GM19467 (cell line): ENCODE results near the gene LRRC32.

Source experiments
- ATAC-seq: cut with Tn5 transposase; IDR thresholded peaks from one replicate; pipeline ENCODE4 v1.9.1; 2021; ENCODE audit warnings: mild to moderate bottlenecking, moderate library complexity; ENCODE audit not compliant: unreplicated experiment

LRRC32 gene

DNA sequence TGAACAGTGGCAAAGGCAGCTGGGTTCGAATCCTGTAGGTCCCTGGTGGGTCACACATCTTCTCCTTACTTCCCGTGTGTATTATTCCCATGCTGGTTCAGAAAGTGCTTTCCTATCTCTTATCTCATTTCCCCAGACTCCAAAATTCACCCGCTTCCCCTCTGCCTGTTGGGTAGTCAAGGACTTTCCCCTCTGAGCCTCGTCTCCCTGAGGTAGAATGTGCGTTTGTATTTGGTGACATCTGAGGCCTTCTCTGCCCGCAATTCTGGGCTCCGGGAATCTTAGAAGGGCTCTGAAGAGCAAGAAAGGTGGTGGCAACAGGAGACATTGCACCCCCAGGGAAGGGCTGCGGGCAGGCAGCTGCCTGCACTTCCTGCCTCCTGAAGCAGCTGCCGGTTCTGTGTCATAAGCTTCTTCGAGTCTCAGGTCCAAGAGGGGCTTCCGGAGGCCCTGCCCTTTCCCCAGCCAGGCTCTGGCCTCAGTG, 5.9 kb downstream of the LRRC32 start:
- no peak for ATAC-seq

- no peak for ATAC-seq
Observed at GRCh38 chr11:76663912-76664440, 6.6 kb downstream of the LRRC32 start.

- no peak for ATAC-seq
Observed at GRCh38 chr11:76663486-76663810, 7.1 kb downstream of the LRRC32 start.

DNA sequence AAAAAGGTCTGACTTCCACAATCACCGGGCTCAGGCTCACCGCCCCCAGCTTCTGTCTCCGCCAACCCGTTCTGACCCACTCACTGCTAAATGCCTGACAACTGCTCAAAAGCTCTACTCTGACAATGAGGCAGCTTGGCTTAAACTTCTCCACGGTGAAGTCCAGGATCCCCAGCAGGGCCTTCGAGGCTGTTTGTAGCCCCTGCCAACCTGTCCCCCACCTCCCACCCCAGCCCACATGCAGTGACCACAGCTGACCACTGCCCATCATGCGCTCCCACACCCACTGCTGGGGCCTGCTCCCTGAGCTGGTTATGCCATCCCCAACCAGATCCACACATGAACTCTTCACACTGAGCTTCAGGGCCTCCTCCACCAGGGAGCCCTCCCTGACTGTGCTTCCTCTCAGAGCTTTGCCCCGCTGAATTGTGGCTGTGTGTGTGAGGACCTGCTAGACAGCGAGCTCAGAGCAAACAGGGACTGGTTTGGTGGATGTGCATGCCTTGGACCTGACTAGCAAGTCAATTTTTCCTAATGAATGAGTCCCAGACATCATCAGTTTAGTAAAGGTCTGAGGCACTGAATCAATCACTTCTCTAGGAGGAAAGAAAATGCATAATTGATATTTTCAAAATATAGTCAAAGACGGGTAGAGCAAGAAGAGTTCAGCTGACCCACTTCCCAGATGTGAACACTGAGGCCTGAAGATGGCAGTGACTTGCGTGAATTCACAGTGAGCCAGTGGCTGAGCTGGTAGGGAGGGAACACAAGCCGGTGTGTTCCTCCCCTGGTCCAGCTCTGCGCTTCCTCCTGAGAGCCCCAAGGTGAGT, 7.7 kb downstream of the LRRC32 start:
- ATAC-seq, result no peak

DNA sequence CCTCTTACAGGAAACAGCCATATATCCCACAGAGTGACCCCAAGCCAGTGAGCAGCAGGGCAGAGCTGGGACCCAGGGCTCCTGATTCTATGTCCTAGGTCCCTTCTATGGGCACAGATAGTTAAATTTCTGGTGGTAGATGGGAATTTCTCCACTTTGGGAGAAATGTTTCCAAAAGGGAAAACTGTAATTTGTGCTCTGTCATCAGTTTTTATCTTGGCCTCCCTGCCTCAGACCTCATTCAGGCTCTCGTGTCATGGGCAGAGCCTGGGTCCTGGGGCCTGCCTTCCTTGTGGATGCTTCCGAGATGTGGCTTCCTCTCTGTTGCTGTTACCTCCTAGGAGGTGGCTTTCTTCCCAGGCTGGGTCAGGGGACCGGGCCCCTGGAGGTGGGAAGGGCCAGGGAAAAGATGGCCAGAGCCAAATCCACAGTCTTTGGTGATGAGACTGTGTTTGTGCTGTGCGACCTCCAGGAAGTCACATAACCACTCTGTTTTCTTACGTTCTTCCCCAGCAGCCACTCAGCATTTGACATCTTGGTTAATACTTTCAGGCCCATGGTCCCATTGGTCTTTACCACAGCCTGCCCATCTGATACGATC, 8.6 kb downstream of the LRRC32 start:
- ATAC-seq, result no peak

DNA sequence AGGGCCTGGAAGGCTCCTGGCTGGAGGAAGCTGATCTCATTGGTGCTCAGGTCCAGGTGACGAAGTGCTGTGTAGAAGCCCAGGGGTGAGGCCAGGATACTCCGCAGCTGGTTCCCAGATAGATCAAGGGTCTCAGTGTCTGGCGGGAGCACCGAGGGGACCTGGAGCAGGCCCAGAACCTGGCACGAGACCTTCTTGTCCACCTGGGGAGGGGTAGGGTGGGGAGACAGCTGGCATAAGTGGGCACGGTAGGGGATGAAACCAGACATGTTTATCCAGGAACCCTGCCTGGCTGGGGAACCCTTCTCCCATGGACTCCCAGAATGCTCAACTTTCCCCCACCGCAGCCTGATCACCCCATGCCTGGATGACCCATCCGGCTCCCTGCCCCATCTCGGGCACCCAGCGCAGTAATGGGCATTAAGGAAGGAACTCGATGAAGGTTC, 9.2 kb downstream of the LRRC32 start:
- no peak for ATAC-seq

DNA sequence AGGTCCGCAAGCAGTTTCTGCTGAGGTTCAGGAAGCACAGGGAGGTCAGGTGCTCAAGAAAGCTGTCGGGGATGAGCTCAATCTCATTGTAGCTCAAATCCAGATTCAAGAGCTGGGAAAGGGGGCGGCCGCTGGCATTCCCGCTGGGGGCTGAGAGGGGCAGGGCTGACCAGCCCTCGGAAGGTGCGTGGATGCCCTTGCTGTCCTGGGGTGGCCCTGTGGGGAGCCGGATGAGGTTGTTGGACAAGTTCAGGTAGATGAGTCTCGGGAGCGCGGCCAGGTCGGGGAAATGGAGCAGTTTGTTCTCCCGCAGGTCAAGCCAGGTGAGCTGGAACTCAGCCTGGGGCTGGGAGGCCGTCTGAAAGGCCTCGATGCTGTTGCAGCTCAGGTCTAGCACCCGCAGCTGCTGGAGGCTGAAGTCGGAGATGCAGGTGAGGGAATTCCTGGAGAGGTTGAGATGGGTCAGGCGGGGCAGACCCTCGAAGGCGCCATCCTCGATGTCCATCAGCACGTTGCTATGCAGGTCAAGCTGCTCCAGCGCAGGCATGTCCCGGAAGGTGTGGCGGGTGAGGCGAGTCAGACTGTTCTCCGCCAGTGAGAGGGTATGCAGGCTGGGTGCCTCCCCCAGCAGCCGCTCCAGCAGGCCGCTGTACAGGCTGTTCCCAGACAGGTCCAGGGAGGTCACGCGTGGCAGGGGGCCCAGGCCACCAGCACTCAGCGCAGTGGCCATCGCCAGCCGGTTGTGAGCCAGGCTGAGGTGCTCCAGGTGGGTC, 9.8 kb downstream of the LRRC32 start:
- ATAC-seq, result no peak

DNA sequence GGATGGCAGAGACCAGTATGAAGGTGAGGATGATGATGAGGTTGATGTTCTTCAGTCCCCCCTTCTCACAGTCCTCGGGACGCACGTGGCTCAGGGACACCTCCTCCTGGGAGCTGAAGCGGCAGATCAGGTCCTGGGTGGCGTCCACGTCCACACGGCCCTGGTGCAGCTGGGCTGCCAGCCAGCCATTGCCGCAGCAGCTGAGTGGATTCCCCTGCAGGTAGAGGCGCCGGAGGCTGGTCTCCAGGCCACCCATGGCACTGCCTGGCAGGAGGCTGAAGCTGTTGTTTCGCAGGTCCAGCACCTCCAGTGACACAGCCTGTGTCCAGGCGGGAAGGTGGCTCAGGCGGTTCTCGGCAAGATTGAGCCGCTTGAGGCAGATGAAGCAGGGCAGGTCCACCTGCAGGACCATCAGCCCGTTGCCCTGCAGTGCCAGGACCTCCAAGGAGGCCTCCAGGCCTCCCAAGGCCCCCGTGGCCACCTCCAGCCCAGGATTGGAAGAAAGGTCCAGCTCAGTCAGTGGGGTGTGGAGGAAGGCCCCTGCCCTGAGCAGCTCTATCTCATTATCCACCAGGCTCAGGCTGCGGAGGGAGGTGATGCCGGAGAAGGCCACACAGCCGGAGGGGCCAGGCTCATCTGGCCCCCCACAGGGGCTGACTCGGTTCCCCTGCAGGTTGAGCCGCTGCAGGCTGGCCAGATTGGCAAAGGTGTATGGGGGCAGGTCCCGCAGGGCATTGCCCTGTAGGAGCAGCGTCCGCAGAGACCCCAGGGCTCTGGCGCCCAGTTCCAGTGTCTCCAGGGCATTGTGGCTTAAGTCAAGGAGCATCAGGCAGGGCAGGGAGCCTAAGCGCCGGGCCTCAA, 10.6 kb downstream of the LRRC32 start:
- no peak for ATAC-seq

GRCh38 chr11:76658651-76659650, 11.6 kb downstream of the LRRC32 start:
- ATAC-seq, result no peak

- no peak for ATAC-seq
Observed at GRCh38 chr11:76658231-76658630, 12.3 kb downstream of the LRRC32 start.

DNA sequence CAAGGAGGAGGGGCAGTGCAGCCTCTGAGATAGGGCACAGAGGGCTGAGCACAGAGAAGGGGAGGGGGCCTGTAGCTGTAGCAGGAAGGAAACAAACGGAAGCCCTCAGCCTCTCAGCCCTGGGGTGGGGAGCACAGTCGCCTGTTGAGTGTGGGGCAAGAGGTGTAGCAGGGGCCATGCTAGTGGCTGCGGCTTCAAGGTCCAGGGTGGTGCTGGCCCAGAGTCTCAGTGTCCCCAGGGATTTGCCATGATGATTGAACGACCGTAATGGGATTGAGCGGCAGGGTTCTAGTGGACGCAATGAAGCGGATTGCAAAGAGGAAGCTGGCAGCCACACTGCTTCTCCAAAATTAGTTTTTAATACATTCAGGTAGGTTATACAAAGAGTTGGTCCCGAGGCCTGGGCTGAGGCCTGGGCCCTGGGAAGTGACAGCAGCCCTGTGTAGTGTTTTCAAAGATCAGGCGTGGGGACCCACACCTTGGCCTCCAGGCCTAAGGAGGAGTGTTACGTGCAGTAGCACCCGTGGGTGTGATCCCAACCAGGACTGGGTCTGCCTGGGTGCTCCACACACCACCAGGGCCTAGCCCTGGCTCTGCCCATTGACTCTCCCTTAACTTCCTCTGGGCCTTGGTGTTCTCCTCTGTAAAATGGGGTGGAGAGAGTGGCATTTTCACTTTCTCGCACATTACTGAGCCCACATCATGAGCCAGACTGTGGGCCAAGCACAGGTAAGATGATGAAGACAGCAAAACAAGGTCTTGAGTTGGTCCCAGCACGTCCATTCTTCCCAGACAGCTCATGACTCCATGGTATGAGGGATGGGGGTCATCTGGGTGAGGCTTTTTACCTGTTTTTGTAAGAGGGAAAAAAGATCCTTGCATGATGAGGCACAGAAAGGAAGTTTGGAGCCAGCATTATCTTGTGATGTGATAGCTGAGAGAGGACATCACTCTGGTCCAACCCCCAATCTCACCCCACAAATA, 13.1 kb downstream of the LRRC32 start:
- no peak for ATAC-seq

DNA sequence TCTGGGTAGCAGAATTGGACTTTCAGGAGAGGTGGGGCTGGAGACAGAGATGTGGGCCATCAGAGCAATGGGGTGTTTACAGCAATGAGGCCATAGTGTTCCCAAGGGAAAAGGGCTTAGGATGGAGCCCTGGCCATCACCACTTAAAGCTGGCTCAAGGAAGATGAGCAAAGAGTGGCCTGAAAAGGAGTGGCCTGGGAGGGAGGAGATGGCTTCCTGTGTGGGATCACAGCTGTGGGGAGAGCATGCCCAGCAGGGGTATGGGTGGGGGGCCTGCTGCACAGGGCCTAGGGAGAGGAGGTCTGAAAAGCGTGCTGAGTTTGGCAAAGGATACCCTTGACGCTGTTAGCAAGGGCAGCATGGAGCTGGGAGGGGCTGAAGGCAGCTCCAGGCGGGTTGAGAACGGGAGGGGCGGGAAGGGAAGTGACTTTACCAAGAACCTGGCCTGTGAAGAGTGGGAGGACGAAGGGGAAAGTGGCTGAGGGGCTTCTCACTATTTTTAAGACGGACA, 13.9 kb downstream of the LRRC32 start:
- no peak for ATAC-seq

GRCh38 chr11:76656050-76656531, 14.5 kb downstream of the LRRC32 start:
- no peak for ATAC-seq

DNA sequence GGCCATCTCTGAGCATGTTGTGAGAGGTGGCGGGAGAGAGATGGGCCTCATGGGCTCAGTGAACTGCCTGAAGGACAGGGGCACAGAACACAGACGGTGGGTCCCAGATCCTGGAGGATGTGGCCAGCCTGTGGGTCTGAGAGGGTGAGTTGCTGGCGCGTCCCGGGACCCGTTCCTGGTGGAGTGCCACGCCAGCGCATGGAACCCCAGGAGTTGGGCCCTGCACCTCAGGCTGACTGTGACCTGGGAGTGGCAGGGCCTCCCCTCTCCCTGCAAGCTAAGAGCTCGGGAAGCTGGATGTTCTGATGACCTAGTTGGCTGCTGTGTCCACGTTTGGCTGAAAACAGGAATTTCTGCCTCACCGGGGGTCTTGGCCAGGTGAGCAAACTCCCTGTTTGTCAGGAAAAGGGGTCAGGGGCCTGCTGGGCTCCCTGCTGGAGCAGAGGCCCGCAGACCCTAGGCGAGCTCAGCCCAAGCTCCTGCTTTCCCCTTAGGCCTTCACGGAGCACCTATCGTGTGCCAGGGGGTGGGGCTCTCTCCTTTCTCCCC, 15.0 kb downstream of the LRRC32 start:
- ATAC-seq, result no peak

DNA sequence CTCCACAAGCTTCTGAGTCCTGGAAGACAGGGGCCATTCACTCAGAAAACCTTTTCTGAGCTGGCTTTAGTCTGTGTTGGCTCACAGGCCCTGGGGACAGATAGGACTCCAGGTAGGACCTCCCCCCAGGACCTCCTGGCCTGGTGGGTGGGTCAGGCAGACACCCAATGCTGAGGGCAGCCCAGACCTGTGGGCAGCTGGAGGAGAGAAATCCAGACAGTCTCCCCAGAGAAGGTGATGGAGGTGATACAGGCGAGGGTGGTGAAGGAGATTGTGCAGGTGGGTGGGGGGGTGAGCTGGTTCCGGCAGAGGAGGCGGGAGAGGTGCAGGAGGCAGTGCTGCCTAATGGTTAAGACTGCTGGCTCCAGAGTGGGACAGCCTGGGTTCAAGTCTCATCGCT, 15.6 kb downstream of the LRRC32 start:
- no peak for ATAC-seq

- ATAC-seq, result no peak
Observed at GRCh38 chr11:76654298-76654851, 16.2 kb downstream of the LRRC32 start.

- no peak for ATAC-seq
Observed at GRCh38 chr11:76653674-76654284, 16.8 kb downstream of the LRRC32 start.
